MV-4-11 (cell line): ENCODE data around the gene USP36.
"Not testable (repeated sequence)": the region's sequence is repeated elsewhere in the genome, so short reads cannot be mapped to it uniquely, and the experiment has no call there.

Source experiments
- DNase-seq: peaks from one replicate; lab custom pipeline; 2025; lab: John Stamatoyannopoulos, UW

The USP36 gene

DNA sequence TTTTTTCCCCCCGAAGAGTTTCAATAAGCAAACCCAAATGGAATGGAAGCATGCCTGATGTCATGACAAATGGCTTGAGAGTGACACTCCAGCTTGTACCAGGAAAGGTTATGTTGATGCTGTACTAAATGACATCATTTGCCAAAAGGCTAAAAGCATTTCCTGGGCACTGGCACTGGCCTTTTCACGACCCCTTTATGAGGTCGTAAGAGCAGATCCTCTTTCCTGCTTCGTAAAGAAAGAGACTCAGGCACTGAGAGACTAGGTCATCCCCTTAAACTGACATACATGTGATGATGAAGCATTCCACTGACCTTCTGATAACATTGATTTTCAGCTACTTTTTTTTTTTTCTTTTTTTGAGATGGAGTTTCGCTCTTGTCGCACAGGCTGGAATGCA is 31.9 kb upstream of the USP36 start:
- DNase-seq, result peak; percentile 53

DNA sequence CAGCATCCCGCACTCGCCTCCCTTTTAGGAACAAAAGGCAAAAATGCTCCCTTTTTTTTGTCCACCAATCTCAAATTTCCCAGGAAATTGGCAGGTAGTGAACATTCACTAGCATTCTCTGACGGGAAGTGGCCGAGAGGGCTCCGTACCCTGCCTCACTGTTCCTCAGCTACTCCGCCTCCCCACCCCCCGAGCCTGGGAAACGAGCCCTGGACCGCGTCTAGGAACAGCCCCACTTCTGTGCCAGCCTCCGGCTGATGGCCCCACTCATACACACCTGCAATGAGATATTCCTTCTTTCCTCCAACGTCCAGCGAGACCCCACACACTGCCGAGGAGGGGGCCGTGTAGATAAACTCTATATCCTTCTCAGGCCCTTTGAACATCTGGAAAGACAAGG is 30.0 kb upstream of the USP36 start:
- DNase-seq, result no peak

- no peak for DNase-seq
These were observed 27.8 kb upstream of the USP36 start for GRCh38 chr17:78868391-78868790.

DNA sequence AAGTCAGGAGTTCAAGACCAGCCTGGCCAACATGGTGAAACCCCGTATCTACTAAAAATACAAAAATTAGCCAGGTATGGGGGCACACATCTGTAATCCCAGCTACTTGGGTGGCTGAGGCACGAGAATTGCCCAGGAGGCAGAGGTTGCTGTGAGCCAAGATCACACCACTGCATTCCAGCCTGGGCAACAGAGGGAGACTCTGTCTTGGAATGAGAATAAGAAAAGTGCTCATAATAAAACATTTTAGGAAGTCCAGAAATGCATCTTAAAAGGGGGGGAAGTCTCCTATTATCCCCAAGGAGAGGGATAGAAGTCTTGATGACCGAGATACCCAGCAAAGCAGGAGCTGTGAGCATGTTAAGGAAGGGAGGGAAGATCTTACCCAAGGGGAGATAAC is 26.4 kb upstream of the USP36 start:
- not testable (repeated sequence) for DNase-seq

GRCh38 chr17:78865682-78866390 is 25.2 kb upstream of the USP36 start:
- peak; percentile 62 for DNase-seq

- no peak for DNase-seq
These were observed 23.5 kb upstream of the USP36 start for GRCh38 chr17:78864117-78864516.

DNA sequence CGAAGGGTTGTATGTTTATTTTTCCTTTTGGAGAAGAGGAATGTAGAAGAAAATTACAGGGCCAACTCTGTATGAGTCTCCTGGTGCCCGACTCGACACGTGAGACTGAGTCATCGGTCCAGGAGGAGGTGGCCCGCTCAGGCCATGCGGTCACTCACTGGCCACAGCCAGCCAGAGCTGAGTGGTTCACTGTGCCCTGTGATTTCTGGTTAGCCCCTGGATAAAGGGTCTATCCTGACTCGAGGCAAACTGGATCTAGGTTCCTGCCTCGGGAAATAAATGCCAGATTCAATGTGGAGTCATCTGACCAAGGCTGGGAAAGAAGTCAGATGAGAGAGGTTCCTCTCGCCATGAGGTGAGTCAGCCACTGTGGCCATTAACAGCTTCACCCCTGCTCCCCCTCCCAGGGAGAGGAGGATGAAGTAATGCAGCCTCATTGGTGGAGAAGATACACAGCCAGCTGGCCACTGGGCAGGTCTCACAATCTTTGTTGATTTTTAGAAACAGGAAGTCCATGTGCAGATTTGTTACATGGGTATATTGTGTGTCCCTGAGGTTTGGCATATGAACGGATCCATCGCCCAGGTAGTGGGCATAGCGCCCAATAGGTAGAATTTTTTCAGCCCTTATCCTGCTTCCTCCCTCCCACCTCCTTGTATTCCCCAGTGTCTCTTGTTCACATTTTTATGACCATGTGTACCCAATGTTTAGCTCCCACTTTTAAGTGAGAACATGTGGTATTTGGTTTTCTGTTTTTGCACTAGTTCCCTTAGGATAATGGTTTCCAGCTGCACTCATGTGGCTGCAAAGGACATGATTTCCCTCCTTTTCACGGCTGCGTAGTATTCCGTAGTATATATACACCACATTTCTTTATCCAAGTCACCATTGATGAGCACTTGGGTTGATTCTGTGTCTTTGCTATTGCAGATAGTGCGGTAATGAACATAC is 21.7 kb upstream of the USP36 start:
- peak; percentile 94 for DNase-seq

DNA sequence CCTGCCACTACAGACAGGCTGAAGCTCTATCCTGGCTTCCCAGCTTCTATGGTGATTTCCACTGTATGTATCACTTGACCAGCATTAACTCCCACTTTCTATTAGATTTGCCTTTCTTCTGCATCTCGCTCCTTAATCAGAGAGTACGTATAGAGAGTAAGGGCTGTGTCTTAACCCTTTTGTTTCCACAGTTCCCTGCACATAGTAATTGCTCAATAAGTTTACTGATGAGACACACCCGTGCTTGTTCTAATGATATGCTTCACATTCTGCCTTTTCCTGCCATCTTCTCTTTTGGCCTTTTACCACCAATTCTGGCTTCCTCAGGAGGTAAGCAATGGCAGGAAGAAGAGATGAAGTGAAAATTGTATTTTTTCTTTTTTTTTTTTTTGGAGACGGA is 20.6 kb upstream of the USP36 start:
- no peak for DNase-seq

- DNase-seq, result no peak
These were observed 18.4 kb upstream of the USP36 start for GRCh38 chr17:78859051-78859450.

DNA sequence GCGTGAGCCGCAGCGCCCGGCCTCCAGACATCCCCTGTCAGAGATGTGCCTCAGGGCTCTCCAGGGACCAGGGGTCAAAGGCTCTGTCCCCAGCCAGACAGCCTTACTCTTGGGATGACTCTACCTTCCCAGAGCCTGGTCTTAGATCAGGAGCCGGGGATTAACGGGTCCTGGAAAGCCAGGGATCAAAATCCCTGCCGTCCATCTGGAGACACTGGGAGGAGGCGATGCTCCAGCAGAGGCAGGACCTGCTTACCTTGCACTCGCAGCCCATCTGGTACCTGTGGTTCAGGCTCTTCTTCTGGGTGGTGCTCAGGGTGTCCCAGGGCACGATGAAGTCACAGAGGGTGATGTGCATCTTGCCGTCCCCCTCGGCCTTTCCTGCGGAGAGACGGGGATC is 16.7 kb upstream of the USP36 start:
- DNase-seq, result no peak

GRCh38 chr17:78855561-78856165 is 15.0 kb upstream of the USP36 start:
- no peak for DNase-seq

DNA sequence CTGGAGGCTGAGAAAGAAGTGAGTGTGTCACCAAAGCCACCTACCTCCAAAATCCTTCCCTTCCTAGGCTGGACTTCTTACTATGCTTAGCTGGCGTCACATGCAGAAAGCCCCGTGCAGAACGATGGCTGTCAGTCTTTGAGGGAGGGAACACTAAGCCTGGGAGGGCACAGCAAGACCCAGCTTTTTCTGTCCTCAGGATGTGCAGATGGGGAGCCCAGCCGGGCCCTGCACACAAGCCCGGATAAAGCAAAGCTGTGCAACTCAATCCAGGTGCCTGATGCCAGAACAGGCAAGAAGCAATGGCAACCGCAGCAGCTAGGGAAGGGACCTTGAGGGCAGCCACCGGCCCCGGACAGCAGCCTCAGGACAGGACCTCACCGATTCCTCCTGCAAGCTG is 13.9 kb upstream of the USP36 start:
- no peak for DNase-seq

DNA sequence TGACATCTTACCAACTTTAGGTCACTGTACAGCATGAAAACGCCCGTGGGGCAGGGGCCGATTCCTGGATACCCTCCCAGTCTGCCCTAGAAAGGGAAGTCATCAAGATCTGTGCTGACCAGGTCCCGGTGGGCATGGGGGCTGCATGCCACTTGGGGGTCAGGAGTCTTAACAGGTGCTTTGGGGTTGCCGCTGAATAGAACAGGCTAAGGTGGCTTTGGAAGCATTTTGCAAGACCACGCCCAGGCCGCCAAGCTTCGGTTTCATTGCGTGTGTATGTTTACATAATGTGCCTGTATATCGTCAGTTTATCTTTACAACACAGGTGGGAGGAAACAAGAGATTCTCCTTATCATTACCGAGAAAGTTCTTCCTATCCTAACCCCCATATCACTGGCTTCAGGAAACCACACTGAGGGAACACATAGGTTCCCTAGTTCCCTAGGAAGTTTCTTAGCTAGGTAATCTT is 13.3 kb upstream of the USP36 start:
- DNase-seq, result no peak

GRCh38 chr17:78852709-78853121 is 12.1 kb upstream of the USP36 start:
- DNase-seq, result no peak

- DNase-seq, result no peak
These were observed 8.4 kb upstream of the USP36 start for GRCh38 chr17:78849026-78849425.

DNA sequence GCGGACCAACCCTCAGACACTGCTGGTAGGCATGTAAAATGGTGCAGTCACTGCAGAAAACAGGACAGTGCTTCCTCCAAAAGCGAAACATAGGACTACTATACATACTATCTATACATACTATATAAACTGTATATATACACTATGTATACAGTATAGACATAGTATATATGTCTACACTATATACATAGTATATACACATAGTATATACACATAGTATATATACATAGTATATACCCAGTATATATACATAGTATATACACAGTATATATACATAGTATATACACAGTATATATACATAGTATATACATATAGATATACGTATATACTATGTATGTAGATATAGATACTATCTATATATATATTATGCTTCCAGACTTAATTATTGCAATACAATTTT is 6.4 kb upstream of the USP36 start:
- DNase-seq, result no peak

DNA sequence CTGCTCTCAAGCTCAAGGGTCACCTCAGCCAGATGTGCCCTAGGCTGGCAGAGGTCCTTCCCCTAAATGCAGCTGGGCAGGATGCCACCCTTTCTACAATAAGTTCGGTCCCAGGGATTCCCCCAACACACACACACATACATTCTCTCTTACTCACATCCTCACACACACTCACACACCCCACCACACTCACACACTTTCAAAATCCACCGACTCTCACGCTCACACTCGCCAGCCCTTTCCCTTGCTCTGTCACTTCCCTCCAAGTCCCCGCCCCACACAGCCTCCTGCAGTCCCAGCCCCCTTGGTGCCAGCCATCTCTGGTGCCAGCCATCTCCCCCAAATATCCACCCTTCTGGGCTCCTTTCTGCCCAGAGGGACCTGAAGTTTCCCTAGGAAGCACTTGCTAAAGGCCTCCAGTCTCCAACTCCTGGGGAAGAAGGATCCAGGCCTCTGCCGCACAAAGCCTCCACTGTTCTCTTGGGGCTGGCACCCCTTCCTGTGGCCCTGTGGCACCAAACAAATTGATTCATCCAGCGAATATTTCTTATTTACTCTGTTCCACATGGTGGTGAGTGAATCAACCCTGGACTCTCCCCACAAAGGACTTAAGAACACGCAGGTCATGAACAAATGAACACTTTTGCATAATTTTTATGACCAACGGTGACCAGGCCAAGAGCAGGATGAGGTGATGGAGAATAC is 3.8 kb upstream of the USP36 start:
- peak; percentile 7 for DNase-seq

DNA sequence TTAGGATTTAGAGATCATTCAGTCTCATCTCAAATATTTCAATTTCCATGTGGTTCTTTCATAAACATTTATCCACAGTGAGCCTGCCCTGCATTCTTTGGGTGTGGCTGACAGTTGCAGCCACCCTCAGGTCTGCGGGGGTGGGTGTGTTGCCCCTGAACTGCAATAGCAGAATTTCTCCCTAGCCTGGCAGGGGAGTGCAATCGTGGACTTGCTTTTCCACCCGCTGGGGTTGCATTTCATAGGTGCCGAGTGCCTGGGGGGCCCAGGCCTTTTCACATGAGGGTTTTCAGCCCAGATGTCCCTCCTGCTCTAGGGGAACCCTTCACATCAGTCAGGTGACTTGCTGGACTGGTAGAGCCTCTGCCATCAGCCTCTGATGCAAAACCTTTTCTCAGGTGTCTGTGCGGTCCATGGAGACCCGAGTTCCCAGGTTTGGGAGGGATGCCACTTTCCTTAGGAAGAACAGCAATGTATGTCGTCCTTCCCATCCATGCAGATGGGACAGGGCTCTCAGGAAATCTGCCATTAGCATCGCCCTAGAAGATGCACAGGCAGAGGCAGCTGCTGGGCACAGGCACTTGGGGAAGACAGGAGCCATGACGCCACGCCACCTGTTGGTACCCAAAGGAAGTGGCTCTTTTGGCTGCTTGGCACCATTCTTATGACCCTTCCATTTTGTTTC is 2.4 kb upstream of the USP36 start:
- peak; percentile 49 for DNase-seq

- no peak for DNase-seq
These were observed 159 bp downstream of the USP36 start for GRCh38 chr17:78840530-78840779.

DNA sequence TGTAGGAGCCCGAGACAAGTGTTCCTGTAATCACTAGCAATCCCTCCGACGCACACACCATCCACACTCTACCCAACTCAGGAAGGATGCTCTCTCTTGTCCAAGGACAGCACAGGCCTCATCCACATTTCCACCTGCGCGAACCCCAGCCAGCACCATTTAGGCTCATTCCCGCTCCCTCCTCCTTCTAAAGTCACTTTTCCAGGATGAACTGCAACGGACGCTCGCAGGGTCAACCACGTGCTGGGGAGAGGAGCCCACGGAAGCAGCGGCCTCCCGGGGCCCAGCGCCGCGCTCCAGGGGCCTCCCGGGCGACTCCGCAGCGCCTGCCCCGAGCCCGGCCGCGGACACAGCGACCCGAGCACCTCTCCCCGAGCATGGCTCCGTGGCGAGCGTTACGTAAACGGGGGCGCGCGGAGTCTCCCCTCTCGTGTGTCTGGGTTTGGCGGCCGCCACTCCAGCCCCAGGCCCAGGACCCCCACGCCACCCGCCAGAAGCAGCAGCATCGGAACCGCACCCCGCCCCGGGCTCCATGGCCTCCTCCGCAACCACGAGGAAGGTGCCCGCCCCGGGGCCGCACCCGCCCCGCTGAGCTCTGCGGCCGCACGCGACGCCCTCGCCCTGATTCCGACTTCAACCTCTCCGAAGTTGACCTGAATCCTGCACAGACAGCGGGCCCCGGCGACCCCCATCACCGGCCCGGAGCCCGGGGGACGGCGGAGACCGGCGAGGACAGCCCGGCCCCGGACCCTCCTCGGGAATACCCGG is 668 bp downstream of the USP36 start:
- peak; percentile 15 for DNase-seq

DNA sequence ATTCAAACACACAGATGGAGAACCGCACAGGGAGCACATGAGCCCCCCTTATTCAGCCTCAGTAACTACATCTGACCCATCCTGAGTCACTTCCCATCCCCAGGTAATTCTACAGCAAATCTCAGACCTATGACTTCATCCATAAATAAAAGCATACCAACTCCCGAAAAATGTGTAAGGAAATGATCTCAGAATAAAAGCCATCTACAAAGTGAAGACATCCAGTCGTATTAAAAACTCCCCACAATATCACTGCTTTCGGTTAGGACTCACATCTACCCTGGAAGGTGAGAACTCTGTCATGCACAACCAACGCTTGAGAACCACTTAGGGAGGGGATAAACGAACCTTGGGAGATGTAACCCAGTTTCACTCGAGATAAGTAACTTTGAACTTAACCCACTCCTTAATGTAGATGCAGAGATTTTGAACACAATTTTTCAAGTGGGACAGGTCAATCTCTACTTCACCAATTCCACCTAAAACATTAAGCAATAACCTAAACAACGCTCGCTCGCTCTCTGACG is 1.3 kb downstream of the USP36 start:
- DNase-seq, result no peak
